Astrocyte (in vitro differentiated cells and primary cell): ENCODE data around the gene OTOP3.

ENCODE experiments used
- EZH2 ChIP-seq: IDR thresholded peaks from 2 replicates; pipeline ENCODE4 v1.6.1; 2012; ENCODE audit warnings: mild to moderate bottlenecking, low read length, inconsistent platforms; ENCODE audit not compliant: insufficient read depth
- TF ChIP-seq, protein P1 (sequence below): IDR thresholded peaks from 2 replicates; pipeline ENCODE4 v1.5.1; 2011; ENCODE audit warnings: low read depth, mild to moderate bottlenecking, inconsistent platforms, low read length, moderate library complexity; ENCODE audit not compliant: insufficient read depth

DNA sequence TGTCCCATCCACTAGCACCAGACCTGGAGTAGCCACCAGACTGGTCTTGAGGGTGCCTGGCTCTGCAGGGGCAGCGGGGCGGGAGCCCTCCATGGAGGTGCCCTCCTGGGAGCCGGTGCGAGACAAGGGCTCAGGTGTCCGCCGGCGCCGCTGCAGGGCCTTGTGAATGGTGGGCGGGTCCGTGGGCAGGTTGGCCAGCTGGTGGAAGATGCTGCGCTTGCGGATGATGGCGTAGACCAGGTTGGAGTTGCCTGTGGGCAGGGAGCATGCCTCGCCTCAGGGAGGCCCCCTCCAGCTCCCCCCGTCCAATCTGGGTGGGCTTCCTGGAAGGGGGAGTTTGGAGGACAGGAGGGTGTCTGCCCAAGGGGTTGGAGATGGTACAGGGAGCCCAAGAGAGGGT is 18.4 kb downstream of the OTOP3 start:
- TF ChIP-seq, protein P1, sequence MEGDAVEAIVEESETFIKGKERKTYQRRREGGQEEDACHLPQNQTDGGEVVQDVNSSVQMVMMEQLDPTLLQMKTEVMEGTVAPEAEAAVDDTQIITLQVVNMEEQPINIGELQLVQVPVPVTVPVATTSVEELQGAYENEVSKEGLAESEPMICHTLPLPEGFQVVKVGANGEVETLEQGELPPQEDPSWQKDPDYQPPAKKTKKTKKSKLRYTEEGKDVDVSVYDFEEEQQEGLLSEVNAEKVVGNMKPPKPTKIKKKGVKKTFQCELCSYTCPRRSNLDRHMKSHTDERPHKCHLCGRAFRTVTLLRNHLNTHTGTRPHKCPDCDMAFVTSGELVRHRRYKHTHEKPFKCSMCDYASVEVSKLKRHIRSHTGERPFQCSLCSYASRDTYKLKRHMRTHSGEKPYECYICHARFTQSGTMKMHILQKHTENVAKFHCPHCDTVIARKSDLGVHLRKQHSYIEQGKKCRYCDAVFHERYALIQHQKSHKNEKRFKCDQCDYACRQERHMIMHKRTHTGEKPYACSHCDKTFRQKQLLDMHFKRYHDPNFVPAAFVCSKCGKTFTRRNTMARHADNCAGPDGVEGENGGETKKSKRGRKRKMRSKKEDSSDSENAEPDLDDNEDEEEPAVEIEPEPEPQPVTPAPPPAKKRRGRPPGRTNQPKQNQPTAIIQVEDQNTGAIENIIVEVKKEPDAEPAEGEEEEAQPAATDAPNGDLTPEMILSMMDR, result no peak
- TF ChIP-seq EZH2, result no peak
